ENCODE data around the gene TRA2A. TPM values are rescaled to one million over a fixed set of nuclear protein-coding genes. Genes with fewer than 3 reads are reported as not detected.

TRA2A gene
- total and polyA plus RNA-seq, 9 of the 15 experiments (the other 6 are each of a cell fraction or from before 2014, with no cell fraction given): 22.7 to 210 (median 73.9) TPM

GRCh38 chr7:23531794-23532489 lies at the start of gene TRA2A (continued):
- TF ChIP-seq MLLT1 (IDR thresholded peaks at IDR 0.05): peak; percentile 24 to 89; a peak in 3 of 4 replicates
- TF ChIP-seq RUNX1 (IDR thresholded peaks at IDR 0.05; ENCODE audit: low read depth): 0 out of 2 replicates have a peak, but pooled peaks have one; percentile 38
- TF ChIP-seq, protein P1, sequence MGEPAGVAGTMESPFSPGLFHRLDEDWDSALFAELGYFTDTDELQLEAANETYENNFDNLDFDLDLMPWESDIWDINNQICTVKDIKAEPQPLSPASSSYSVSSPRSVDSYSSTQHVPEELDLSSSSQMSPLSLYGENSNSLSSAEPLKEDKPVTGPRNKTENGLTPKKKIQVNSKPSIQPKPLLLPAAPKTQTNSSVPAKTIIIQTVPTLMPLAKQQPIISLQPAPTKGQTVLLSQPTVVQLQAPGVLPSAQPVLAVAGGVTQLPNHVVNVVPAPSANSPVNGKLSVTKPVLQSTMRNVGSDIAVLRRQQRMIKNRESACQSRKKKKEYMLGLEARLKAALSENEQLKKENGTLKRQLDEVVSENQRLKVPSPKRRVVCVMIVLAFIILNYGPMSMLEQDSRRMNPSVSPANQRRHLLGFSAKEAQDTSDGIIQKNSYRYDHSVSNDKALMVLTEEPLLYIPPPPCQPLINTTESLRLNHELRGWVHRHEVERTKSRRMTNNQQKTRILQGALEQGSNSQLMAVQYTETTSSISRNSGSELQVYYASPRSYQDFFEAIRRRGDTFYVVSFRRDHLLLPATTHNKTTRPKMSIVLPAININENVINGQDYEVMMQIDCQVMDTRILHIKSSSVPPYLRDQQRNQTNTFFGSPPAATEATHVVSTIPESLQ (CRISPR knock-in tag; IDR thresholded peaks at IDR 0.05): no peak
- no peak for TF ChIP-seq CEBPG (CRISPR knock-in tag; IDR thresholded peaks at IDR 0.05)
- TF ChIP-seq CEBPG (tag; conservative IDR thresholded peaks at IDR 0.05 in 1 of 2, IDR thresholded peaks at IDR 0.05 in 1 of 2): no peak
- TF ChIP-seq DDX20 (tag; IDR thresholded peaks at IDR 0.05; ENCODE audit: low read depth): no peak
- no peak for TF ChIP-seq ZNF324 (CRISPR knock-in tag; IDR thresholded peaks at IDR 0.05)
- peak; percentile 50 to 70; a peak in 3 of 4 replicates for TF ChIP-seq MNT (conservative IDR thresholded peaks at IDR 0.05)
- TF ChIP-seq GABPA (tag; conservative IDR thresholded peaks at IDR 0.05; ENCODE audit: low read depth): no peak
- no peak for TF ChIP-seq ZNF175 (CRISPR knock-in tag; IDR thresholded peaks at IDR 0.05; ENCODE audit: low read depth)
- TF ChIP-seq, protein P2, sequence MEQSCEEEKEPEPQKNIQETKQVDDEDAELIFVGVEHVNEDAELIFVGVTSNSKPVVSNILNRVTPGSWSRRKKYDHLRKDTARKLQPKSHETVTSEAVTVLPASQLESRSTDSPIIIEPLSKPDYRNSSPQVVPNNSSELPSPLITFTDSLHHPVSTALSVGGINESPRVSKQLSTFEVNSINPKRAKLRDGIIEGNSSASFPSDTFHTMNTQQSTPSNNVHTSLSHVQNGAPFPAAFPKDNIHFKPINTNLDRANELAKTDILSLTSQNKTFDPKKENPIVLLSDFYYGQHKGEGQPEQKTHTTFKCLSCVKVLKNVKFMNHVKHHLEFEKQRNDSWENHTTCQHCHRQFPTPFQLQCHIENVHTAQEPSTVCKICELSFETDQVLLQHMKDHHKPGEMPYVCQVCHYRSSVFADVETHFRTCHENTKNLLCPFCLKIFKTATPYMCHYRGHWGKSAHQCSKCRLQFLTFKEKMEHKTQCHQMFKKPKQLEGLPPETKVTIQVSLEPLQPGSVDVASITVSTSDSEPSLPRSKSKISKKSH (CRISPR knock-in tag; IDR thresholded peaks at IDR 0.05): no peak

Measured in K562 (cell line).